Endothelial cell (in vitro differentiated cells): ENCODE measurements around the gene TAL1. TPM values are rescaled to one million over a fixed set of nuclear protein-coding genes. Genes with fewer than 3 reads are reported as not detected.

Experiments
- DNase-seq: peaks from one replicate; pipeline ENCODE4 v3.0.0; 2021; ENCODE audit warnings: low spot score
- H3K27ac Mint-ChIP-seq: one replicate; pipeline ENCODE4 v1.8.0; 2021; ENCODE audit warnings: mixed read lengths, inconsistent platforms; ENCODE audit not compliant: unreplicated experiment
- H3K27me3 Mint-ChIP-seq: one replicate; pipeline ENCODE4 v1.8.0; 2021; ENCODE audit warnings: mild to moderate bottlenecking, moderate library complexity, mixed read lengths, inconsistent platforms; ENCODE audit not compliant: unreplicated experiment
- H3K36me3 Mint-ChIP-seq: one replicate; pipeline ENCODE4 v1.8.0; 2021; ENCODE audit warnings: mild to moderate bottlenecking, low read depth, mixed read lengths, inconsistent platforms; ENCODE audit not compliant: unreplicated experiment
- H3K4me1 Mint-ChIP-seq: one replicate; pipeline ENCODE4 v1.8.0; 2021; ENCODE audit warnings: mild to moderate bottlenecking, mixed read lengths, inconsistent platforms; ENCODE audit not compliant: unreplicated experiment
- H3K4me3 Mint-ChIP-seq: one replicate; pipeline ENCODE4 v1.8.0; 2021; ENCODE audit warnings: mild to moderate bottlenecking, mixed read lengths, inconsistent platforms; ENCODE audit not compliant: unreplicated experiment
- H3K9me3 Mint-ChIP-seq: one replicate; pipeline ENCODE4 v1.8.0; 2021; ENCODE audit warnings: mixed read lengths, inconsistent platforms; ENCODE audit not compliant: unreplicated experiment
- CTCF ChIP-seq: fragments of 200-600 bp; sonication (generic); IDR thresholded peaks from one replicate; pipeline ENCODE4 v1.5.0; 2021; ENCODE audit warnings: antibody characterized with exemption; ENCODE audit not compliant: unreplicated experiment
- total RNA-seq: library from RNA; stranded (reverse); fragmentation: NEBNext Ultra II Directional; extraction: Animal tissue kit (Norgen Biotek cat#: 25700); gene quantifications from one replicate; pipeline ENCODE4 v1.2.1, GENCODE V29; 2021; ENCODE audit not compliant: unreplicated experiment

TAL1 gene
- total RNA-seq, 1 donor from 2014 or later, result 199 TPM

- Mint-ChIP-seq H3K4me3 (no peak overlapping the region), H3K27me3 (peaks cover 19% of the 10 kb centered on the region), H3K9me3 (no peaks in the 10 kb centered on the region), H3K27ac (peak overlapping the region; percentile 84), H3K4me1 (peaks cover 36% of the 10 kb centered on the region), H3K36me3 (no peaks in the 10 kb centered on the region)
- TF ChIP-seq CTCF, result no peak
- no peak for DNase-seq
Measured at GRCh38 chr1:47191940-47192457, 40.0 kb downstream of the TAL1 start.

- peak; percentile 1 for DNase-seq
- Mint-ChIP-seq H3K27me3 (peaks cover 19% of the 10 kb centered on the region), H3K9me3 (no peaks in the 10 kb centered on the region), H3K4me1 (peaks cover 36% of the 10 kb centered on the region), H3K27ac (no peak overlapping the region), H3K4me3 (peak overlapping the region; percentile 77), H3K36me3 (no peaks in the 10 kb centered on the region)
- no peak for TF ChIP-seq CTCF
Measured at GRCh38 chr1:47190857-47191256, 41.2 kb downstream of the TAL1 start.

- Mint-ChIP-seq H3K4me3 (no peak overlapping the region), H3K36me3 (no peaks in the 10 kb centered on the region), H3K27me3 (peaks cover 23% of the 10 kb centered on the region), H3K4me1 (peaks cover 38% of the 10 kb centered on the region), H3K27ac (peak overlapping the region; percentile 13), H3K9me3 (no peaks in the 10 kb centered on the region)
- no peak for DNase-seq
- TF ChIP-seq CTCF, result no peak
Measured at GRCh38 chr1:47190509-47190855, 41.5 kb downstream of the TAL1 start.

- H3K4me1 Mint-ChIP-seq, result peaks cover 38% of the 10 kb centered on the region
- no peaks in the 10 kb centered on the region for H3K9me3 Mint-ChIP-seq
- H3K27ac Mint-ChIP-seq, result peak within 1 kb of the TSS; percentile 13
- TF ChIP-seq CTCF, result no peak
- H3K27me3 Mint-ChIP-seq, result peaks cover 23% of the 10 kb centered on the region
- H3K4me3 Mint-ChIP-seq, result no peak within 1 kb of the TSS
- no peak for DNase-seq
- H3K36me3 Mint-ChIP-seq, result no peaks in the 10 kb centered on the region
Measured at GRCh38 chr1:47189844-47190508, 42.0 kb downstream of the TAL1 start, which contains the start of gene PDZK1IP1. PDZK1IP1 (minus strand) TSS chr1:47190036; CDS start chr1:47189932, 104 bp downstream.
